CD4-positive, alpha-beta T cell treated with Interleukin-17A for 1 hour (primary cell): ENCODE measurements around the gene TEF.

ENCODE experiments used
- DNase-seq: peaks from one replicate; pipeline ENCODE4 v3.0.0-alpha.2; 2020

TEF gene, protein sequence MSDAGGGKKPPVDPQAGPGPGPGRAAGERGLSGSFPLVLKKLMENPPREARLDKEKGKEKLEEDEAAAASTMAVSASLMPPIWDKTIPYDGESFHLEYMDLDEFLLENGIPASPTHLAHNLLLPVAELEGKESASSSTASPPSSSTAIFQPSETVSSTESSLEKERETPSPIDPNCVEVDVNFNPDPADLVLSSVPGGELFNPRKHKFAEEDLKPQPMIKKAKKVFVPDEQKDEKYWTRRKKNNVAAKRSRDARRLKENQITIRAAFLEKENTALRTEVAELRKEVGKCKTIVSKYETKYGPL

DNA sequence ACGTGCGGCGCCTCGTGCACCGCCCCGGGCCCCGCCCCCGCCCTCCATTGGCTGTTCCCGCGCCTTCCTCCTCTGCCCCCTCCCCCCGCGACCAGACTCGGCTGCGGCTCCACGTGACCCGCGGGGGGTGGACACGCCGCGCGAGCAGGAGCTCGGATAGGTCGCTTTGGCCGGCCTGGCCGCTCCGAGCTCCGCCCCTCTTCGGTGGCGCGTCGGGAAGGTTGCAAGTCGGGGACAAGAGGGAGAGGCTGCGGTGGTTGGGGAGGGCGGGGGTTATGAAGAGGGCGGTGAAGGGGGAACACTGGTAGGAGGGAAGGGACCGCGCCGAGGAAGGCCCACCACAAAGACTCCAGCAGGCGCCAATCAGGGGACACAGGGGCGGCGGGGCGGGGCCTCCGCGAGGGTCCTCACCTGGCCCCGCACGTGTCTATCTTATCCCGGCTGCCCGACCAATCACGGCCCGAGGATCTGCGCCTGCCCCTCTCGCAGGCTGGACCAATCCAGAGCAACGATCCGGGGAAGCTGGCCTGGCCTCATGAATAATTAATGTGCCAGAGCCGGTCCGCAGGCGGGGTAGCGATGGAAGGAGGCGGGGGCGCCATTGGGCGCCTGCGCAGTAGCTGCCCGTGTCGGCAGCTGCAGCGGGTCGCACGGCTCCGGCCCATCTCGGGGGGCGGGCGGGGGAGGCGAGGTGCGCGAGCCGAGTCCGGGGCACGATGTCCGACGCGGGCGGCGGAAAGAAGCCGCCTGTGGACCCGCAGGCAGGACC lies at the start of gene TEF:
TSS of gene TEF (plus strand) at position 614 of the 769 bp plus-strand sequence. CDS start at position 717, 103 bp downstream.
- DNase-seq = peak; percentile 99

DNA sequence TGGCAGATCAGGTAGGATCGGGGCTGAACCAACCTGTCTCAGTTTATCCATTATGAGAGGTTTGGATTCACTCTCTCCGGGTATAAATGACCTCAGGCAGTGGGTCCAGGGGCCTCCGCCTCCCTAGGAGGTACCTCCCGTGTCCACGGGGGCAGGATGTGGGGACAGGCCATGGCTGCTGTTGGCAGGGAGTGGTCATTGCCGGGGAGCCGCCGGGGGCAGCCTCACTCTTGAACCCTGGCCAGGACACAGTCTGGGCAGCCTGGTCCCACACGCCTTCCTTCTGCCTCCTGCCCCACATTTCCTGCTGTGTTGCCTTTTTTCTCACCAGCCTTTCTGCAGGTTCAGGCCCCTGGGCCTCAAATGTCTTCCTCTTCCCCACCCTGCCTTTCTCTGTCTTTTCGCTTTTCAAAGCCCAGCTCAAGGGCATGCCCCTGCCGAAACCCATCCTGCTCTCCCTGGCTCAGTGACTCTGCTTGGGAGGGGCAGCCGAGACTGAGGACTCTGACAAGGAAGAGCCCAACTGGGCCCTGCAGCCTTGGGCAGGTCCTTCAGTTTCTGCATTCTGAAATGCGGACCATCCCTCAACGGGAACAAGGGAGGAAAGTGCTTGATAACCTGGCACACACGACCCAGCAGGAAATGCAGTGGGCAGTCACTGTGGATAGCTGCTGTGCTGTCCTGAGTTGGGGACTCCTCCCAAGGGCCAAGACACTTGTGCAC lies 49.4 kb upstream of the TEF start:
- no peak for DNase-seq

GRCh38 chr22:41333806-41334205 lies 47.9 kb upstream of the TEF start:
- DNase-seq = no peak

- no peak for DNase-seq
These were observed 47.5 kb upstream of the TEF start for GRCh38 chr22:41334215-41334614.

- DNase-seq = no peak
These were observed 46.6 kb upstream of the TEF start for GRCh38 chr22:41334951-41335635.

DNA sequence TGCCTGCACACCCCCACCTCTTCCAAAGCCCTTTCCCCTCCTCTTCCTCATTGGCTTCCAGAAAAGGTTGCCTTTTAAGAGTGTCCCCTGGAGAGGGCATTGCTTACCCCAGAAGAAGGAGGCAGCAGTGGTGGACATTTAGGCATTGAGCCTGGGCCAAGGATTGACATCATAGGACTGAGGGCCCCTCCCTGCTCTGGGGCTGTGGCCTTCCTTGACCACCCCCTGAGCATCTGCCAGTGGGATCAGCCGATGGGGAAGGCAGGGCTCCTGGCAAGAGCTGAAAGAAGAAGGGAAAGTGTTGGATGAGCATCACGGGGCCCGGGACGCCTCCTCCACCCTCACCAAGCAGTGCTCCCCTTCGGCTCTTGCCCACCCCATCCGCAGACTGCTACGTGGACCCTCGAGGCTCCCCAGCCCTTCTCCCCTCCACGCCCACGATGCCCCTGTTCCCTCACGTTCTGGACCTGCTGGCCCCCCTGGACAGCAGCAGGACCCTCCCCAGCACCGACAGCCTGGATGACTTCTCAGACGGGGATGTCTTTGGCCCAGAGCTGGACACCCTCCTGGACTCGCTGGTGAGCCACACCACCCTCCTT lies 43.0 kb upstream of the TEF start:
- no peak for DNase-seq

GRCh38 chr22:41339823-41340222 lies 41.9 kb upstream of the TEF start:
- DNase-seq = no peak

DNA sequence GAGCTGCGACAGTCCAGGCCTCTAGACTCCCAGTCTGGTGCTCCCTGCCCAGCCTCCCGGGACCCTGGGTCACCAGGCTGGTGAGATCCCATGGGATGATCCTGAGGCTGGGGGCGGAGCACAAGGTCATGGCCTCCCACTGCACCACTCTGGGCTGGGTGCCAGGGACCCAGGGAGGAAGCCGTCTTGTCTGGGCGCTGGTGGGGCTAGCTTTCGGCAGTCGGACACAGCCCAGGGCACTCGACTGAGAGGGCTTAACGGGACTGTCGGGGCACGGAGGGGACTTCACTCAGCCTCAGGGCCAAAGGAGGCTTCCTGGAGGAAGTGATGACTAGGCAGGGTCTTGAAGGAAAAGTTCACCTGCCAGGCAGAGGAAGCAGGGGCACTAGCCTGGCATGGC lies 41.4 kb upstream of the TEF start:
- DNase-seq = no peak

- no peak for DNase-seq
These were observed 40.7 kb upstream of the TEF start for GRCh38 chr22:41341012-41341411.

- DNase-seq = peak; percentile 9
These were observed 39.8 kb upstream of the TEF start for GRCh38 chr22:41341990-41342389.

DNA sequence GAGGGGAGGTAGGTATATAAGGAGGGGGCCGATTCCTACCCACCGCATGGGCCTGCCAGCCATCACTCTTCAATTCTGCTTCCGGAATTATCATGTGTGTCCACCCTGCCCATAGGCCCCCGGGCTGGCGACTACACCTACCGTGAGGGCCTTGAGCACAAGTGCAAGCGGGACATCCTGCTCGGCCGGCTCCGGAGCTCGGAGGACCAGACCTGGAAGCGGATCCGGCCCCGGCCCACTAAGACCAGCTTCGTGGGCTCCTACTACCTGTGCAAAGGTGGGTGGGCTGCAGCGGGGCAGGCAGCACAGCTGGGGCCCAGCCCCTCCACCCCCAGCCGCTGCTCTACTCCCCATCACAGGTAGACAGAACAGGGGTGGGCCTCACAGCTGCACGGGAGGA lies 38.4 kb upstream of the TEF start:
- no peak for DNase-seq

- no peak for DNase-seq
These were observed 38.0 kb upstream of the TEF start for GRCh38 chr22:41343717-41344116.

DNA sequence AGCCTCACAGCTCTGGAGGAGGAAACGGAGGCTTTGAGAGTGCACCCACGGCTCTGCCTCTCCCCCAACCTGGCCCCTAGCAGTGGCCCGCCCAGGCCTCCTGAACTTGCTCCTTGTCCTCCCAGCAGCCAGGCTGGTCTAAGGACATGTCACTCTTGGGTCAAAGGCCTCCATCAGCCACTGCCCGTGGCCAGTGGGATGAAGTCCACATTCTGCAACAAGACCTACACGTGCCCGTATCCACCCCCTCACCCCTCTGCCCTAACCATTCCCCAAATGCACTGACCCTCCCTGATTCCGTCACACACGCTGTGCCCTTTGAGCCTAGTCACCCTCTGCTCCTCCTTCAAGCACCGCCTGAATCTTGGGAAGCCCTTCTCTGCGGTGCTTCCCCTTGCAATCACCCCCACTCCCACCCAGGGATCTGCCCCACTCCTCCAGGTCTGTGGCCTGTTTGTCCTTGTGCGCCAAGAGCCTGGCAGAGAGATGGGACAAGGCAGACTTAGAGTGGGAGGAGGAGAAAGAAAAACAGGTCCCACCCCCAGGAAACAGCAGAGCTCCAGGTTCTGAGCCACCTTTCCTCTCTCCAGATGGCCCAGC lies 37.5 kb upstream of the TEF start:
- no peak for DNase-seq

GRCh38 chr22:41345807-41346335 lies 35.9 kb upstream of the TEF start:
- DNase-seq = no peak

DNA sequence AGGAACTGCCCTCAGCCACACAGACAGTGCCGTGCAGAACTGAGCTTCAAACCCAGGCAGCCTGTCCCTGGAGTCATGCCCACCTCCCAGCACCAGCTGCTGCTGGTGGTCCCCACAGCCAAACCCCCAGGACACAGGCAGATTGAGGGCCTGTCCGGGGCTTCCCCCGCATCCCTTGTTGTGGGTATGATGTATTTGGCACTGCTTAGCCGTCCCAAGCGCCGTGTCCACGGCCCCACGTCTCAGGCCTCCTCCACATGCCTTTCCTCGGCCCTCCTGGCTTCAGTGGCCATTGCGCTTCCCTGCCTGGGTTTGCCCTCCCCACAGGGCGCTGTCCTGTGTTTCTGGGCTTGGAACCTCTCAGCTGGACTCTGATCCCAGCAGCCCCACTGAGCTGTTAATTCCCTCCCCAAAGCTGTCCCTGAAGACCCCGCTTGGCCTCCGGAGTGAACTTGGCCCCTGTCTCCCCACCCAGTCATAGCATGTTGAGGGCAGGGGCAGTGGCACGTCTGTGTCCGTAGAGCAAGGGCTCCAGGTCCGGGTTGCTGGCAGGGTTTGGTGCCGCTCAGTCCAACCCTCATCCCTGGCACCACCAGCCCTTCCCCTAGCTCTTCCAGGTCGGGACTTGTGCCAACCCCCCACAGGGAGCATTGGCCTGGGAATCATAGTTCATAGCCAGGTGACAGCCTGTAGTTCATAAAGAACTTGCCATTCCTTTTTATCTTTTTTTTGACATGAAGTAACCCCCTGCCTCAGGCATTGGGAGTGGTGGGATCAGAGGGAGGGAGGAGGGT lies 34.5 kb upstream of the TEF start:
- no peak for DNase-seq

DNA sequence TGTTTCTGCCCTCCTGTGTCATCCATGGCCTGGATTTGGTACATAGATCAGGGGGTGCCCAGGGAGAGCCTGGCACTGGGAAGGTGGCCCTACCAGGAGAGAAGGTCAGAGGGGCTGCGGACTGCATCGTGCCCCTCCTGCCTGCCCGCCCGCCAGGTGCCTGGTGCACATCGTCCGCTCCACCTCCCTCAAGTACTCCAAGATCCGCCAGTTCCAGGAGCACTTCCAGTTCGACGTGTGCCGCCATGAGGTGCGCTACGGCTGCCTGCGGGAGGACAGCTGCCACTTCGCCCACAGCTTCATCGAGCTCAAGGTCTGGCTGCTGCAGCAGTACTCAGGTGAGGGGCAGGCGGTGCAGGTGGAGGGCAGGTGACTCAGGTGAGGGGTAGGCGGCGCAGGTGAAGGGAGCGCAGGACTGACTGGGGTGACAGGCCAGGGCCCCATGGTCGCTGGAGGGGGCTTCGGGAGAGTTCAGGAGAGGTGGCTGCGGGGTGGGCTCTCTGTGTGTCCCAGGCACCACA lies 32.7 kb upstream of the TEF start:
- DNase-seq = no peak

- DNase-seq = no peak
These were observed 31.7 kb upstream of the TEF start for GRCh38 chr22:41350087-41350486.

GRCh38 chr22:41351011-41351410 lies 30.7 kb upstream of the TEF start:
- no peak for DNase-seq

DNA sequence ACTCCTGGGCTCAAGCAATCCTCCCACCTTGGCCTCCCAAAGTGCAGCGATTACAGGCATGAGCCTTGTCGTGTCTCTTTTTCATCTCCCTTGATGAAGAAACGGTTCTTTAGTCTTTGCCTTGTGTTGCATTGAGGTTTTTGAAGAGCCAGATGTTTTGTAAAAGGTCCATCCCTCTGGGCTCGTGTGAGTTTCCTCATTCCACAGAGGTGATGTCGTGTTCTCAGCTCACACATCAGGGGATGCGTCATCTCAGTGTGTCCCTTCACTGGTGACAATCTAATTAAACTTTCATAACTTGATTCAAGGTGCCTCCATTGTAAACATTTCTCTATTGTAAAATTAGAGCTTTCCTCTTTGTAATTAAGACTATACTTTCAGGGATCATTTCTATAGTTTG lies 29.7 kb upstream of the TEF start:
- DNase-seq = no peak

DNA sequence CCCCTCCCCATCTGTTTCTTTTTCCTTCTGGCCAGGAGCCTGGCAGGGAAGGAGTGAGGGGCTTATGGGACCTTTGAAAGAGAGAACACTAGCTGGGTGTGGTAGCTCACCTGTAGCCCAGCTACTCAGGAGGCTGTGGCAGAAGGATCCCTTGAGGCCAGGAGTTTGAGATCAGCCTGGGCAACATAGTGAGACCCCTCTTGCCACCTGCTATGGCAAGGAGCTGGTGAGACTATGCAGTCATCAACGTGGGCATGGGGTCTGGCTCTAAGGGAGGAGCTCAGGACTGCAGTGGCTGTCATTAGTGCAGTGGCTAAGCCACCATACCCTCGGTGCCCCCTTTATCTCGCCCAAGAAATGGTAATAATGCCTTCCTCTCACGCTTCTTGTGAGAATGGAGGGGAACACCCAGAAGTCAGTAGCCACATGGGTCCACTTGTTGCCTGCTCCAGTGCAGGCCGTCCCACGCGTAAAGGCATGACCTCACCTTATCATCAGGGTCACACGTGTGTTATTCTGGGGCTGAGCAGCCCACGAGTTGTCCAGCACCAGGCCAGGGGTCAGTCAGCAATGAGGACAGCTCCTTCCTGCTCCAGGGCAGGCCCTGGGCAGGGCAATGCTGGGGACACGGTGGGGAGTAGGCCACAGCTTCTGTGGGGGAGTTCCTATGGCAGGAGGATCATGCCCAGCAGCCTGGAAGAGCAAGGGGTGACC lies 27.7 kb upstream of the TEF start:
- DNase-seq = no peak
